ENCODE data around the gene NME8.

The NME8 gene

DNA sequence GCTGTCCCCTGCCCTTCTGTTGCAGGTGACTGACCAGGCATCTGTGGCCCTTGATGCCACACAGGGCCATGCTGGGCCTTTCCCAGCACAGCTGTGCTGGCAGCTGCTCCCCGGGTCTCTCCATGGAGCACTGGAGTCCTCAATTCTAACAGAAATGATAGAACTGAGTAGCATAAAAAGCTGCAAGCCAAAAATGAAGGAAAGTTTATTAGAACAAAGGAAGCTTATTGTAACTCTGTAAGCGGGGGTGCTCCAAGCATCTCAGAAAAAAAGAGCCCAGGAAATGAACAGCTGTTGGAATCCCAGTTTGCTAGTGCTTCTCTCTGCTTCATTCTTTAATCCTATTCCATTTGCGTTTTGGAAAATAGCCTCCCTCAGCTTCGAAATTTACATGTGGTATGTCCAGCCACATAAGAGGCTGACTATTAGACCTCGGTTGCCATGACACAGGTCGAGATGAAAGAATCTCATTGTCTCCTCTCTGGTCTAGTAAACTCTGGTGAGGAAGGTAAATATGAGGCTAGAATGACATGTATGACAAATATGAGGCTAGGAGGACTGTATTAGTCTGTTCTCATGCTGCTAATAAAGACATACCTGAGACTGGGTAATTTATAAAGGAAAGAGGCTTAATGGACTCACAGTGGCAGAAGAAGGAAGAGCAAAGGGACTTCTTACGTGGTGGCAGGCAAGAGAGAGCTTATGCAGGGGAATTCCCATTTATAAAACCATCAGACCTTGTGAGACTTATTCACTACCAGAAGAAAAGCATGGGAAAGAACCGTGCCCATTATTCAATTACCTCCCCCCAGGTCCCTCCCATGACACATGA is 95.7 kb downstream of the NME8 start:
- DNase-seq (ENCODE audit: low spot score) (no peak), ATAC-seq (ENCODE audit: low read depth) (no peak)
- TF ChIP-seq, protein P1, sequence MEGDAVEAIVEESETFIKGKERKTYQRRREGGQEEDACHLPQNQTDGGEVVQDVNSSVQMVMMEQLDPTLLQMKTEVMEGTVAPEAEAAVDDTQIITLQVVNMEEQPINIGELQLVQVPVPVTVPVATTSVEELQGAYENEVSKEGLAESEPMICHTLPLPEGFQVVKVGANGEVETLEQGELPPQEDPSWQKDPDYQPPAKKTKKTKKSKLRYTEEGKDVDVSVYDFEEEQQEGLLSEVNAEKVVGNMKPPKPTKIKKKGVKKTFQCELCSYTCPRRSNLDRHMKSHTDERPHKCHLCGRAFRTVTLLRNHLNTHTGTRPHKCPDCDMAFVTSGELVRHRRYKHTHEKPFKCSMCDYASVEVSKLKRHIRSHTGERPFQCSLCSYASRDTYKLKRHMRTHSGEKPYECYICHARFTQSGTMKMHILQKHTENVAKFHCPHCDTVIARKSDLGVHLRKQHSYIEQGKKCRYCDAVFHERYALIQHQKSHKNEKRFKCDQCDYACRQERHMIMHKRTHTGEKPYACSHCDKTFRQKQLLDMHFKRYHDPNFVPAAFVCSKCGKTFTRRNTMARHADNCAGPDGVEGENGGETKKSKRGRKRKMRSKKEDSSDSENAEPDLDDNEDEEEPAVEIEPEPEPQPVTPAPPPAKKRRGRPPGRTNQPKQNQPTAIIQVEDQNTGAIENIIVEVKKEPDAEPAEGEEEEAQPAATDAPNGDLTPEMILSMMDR (IDR thresholded peaks at IDR 0.05; ENCODE audit: poor library complexity, severe bottlenecking) = no peak
- Histone ChIP-seq H3K27me3 (ENCODE audit: insufficient read depth, poor library complexity, severe bottlenecking) (no peaks in the 10 kb centered on the region), H3K4me3 (ENCODE audit: severe bottlenecking) (no peak overlapping the region), H3K27ac (ENCODE audit: poor library complexity, severe bottlenecking) (no peak overlapping the region), H3K4me1 (ENCODE audit: insufficient read depth, poor library complexity, severe bottlenecking) (no peaks in the 10 kb centered on the region), H3K36me3 (ENCODE audit: low read depth) (no peaks in the 10 kb centered on the region), H3K9me3 (ENCODE audit: severe bottlenecking) (no peaks in the 10 kb centered on the region)

DNA sequence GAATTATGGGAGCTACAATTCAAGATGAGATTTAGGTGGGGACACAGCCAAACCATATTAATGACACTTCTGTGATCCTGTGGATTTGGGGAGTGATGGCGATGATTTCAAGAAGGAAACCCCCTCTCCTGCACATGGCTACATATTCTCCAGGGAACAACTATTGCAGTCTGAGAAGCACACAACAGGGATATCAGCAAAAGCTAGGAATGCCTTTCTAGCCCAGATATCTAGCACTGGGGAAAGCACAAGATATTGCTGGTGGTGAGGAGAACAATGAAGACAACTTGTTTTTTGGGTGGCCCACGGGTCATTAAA is 96.3 kb downstream of the NME8 start:
- H3K36me3 ChIP-seq (ENCODE audit: low read depth) = no peaks in the 10 kb centered on the region
- no peak for DNase-seq (ENCODE audit: low spot score)
- H3K4me3 ChIP-seq (ENCODE audit: severe bottlenecking) = no peak overlapping the region
- no peaks in the 10 kb centered on the region for H3K9me3 ChIP-seq (ENCODE audit: severe bottlenecking)
- no peaks in the 10 kb centered on the region for H3K4me1 ChIP-seq (ENCODE audit: insufficient read depth, poor library complexity, severe bottlenecking)
- H3K27me3 ChIP-seq (ENCODE audit: insufficient read depth, poor library complexity, severe bottlenecking) = no peaks in the 10 kb centered on the region
- no peak overlapping the region for H3K27ac ChIP-seq (ENCODE audit: poor library complexity, severe bottlenecking)
- TF ChIP-seq, protein P1 (IDR thresholded peaks at IDR 0.05; ENCODE audit: poor library complexity, severe bottlenecking) = no peak
- ATAC-seq (ENCODE audit: low read depth) = no peak

DNA sequence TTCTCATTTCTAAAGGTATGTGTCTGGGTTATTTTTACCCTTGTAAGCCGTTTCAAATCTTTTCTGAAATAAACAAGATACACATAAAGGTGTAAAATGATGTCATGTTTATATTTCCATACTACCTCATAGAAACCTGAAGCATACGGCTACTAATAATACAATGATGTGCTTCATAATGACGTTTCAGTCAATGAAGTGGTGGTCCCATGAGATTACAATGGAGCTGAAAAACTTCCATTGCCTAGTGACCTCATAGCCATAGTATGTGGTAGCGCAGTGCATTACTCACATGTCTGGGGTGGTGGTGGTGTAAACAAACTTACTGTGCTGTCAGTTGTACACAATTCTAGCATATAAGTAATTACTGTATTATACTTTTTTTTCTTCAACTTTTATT is 96.9 kb downstream of the NME8 start:
- Histone ChIP-seq H3K4me1 (ENCODE audit: insufficient read depth, poor library complexity, severe bottlenecking) (no peaks in the 10 kb centered on the region), H3K4me3 (ENCODE audit: severe bottlenecking) (no peak overlapping the region), H3K27ac (ENCODE audit: poor library complexity, severe bottlenecking) (no peak overlapping the region), H3K9me3 (ENCODE audit: severe bottlenecking) (no peaks in the 10 kb centered on the region), H3K36me3 (ENCODE audit: low read depth) (no peaks in the 10 kb centered on the region), H3K27me3 (ENCODE audit: insufficient read depth, poor library complexity, severe bottlenecking) (no peaks in the 10 kb centered on the region)
- ATAC-seq (ENCODE audit: low read depth) (no peak), DNase-seq (ENCODE audit: low spot score) (no peak)
- TF ChIP-seq, protein P1 (IDR thresholded peaks at IDR 0.05; ENCODE audit: poor library complexity, severe bottlenecking) = no peak

DNA sequence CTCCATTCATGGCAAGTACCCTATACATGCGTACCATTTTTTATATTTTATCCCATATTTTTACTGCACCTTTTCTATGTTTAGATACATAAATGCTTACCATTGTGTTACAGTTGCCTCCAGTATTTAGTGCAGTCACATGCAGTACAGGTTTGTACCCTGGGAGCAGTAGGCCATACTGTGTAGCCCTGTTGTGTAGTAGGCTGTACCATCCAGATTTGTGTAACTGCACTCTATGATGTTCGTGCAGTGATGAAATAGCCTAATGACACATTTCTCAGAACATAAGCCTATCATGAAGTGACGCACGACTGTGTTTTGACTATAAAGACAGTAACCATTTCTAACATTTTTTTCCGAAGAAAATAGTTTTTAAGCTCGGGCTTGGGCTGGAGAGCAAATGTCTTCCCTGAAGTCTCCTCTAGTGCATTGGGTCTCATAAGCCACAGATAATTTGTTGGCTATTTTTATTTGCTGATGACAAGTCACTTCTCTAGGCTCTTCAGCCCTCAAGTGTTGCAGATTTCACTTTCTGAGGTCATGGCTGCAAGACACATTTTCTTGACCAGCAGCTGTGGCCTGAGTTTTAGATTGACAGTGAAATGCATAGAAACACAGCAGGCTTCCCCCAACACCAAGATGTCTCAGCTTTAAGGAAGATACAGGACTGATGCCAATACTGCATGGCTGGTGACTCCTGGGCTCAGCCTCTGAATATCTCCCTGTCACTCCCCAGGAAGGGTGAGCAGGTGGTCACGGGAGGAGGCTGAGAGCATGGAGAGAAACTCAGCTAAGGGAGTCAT is 98.9 kb downstream of the NME8 start:
- TF ChIP-seq, protein P1 (IDR thresholded peaks at IDR 0.05; ENCODE audit: poor library complexity, severe bottlenecking) = no peak
- H3K36me3 ChIP-seq (ENCODE audit: low read depth) = no peaks in the 10 kb centered on the region
- no peak for ATAC-seq (ENCODE audit: low read depth)
- H3K9me3 ChIP-seq (ENCODE audit: severe bottlenecking) = no peaks in the 10 kb centered on the region
- H3K4me1 ChIP-seq (ENCODE audit: insufficient read depth, poor library complexity, severe bottlenecking) = no peaks in the 10 kb centered on the region
- H3K27me3 ChIP-seq (ENCODE audit: insufficient read depth, poor library complexity, severe bottlenecking) = no peaks in the 10 kb centered on the region
- DNase-seq (ENCODE audit: low spot score) = no peak
- no peak overlapping the region for H3K4me3 ChIP-seq (ENCODE audit: severe bottlenecking)
- H3K27ac ChIP-seq (ENCODE audit: poor library complexity, severe bottlenecking) = no peak overlapping the region

DNA sequence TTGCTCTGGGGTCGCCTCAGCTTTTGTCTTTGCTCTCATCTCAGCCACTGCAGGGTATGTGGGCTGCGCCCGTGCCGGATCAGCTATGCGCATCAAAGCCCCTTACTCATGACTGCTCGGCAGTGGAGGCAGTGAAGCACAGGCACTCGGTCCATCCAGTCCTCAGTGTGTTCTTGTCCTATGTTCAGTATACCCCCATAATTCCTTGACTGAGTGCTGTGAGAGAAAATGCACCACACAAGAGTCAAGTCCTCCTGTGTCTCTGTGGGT is 99.5 kb downstream of the NME8 start:
- ATAC-seq (ENCODE audit: low read depth) (no peak), DNase-seq (ENCODE audit: low spot score) (no peak)
- no peak overlapping the region for H3K27ac ChIP-seq (ENCODE audit: poor library complexity, severe bottlenecking)
- H3K9me3 ChIP-seq (ENCODE audit: severe bottlenecking) = no peaks in the 10 kb centered on the region
- no peaks in the 10 kb centered on the region for H3K36me3 ChIP-seq (ENCODE audit: low read depth)
- TF ChIP-seq, protein P1 (IDR thresholded peaks at IDR 0.05; ENCODE audit: poor library complexity, severe bottlenecking) = no peak
- no peaks in the 10 kb centered on the region for H3K4me1 ChIP-seq (ENCODE audit: insufficient read depth, poor library complexity, severe bottlenecking)
- no peak overlapping the region for H3K4me3 ChIP-seq (ENCODE audit: severe bottlenecking)
- no peaks in the 10 kb centered on the region for H3K27me3 ChIP-seq (ENCODE audit: insufficient read depth, poor library complexity, severe bottlenecking)
